A172 (cell line): ENCODE data around the gene ZBTB32. TPM values are rescaled to one million over a fixed set of nuclear protein-coding genes. Genes with fewer than 3 reads are reported as not detected.

Experiments
- DNase-seq: peaks from one replicate; pipeline ENCODE4 v3.0.0-alpha.2; 2015; ENCODE audit warnings: low spot score
- total RNA-seq: library from RNA; depleted of rRNA; stranded (reverse); fragments of >200 nt; shearing (Covaris generic); gene quantifications from 2 replicates; pipeline ENCODE4 v1.2.3, GENCODE V29; 2014

ZBTB32 gene
- total RNA-seq, 1 experiment from 2014 or later: not detected

GRCh38 chr19:35736913-35737886, 32.8 kb downstream of the ZBTB32 start:
- no peak for DNase-seq

- DNase-seq: no peak
Measured at GRCh38 chr19:35738021-35738886, 33.9 kb downstream of the ZBTB32 start.

- no peak for DNase-seq
Measured at GRCh38 chr19:35738887-35739229, 34.5 kb downstream of the ZBTB32 start.

GRCh38 chr19:35739275-35740107, 35.1 kb downstream of the ZBTB32 start:
- no peak for DNase-seq

GRCh38 chr19:35740108-35740422, 35.7 kb downstream of the ZBTB32 start:
- DNase-seq: no peak

- DNase-seq: peak; percentile 92
Measured at GRCh38 chr19:35740423-35741202, 36.3 kb downstream of the ZBTB32 start.

- no peak for DNase-seq
Measured at GRCh38 chr19:35741203-35741515, 36.8 kb downstream of the ZBTB32 start.

- DNase-seq: no peak
Measured at GRCh38 chr19:35742121-35742724, 37.9 kb downstream of the ZBTB32 start, which contains the start of gene IGFLR1. IGFLR1 (minus strand) TSS chr19:35742452; CDS start chr19:35741180, 1,272 bp downstream.

- DNase-seq: no peak
Measured at GRCh38 chr19:35743640-35744429, 39.5 kb downstream of the ZBTB32 start.

GRCh38 chr19:35744430-35745327, 40.3 kb downstream of the ZBTB32 start:
- peak; percentile 95 for DNase-seq

GRCh38 chr19:35745328-35746086, 41.1 kb downstream of the ZBTB32 start, which contains the start of the genes PSENEN and U2AF1L4:
PSENEN (plus strand) TSS chr19:35745651; CDS start chr19:35745931, 280 bp downstream.
U2AF1L4 (minus strand) TSS chr19:35745418; CDS start chr19:35745391, 27 bp downstream.
- DNase-seq: peak; percentile 99

GRCh38 chr19:35746087-35746462, 41.7 kb downstream of the ZBTB32 start:
- DNase-seq: no peak

GRCh38 chr19:35746531-35746930, 42.2 kb downstream of the ZBTB32 start:
- no peak for DNase-seq

GRCh38 chr19:35748106-35749020, 44.0 kb downstream of the ZBTB32 start, which contains the start of gene LIN37:
LIN37 (plus strand) TSS chr19:35748576; CDS start chr19:35748725, 149 bp downstream.
- peak; percentile 99 for DNase-seq

- no peak for DNase-seq
Measured at GRCh38 chr19:35750167-35750566, 45.8 kb downstream of the ZBTB32 start.
